Regular cardiac myocyte (primary cell): ENCODE measurements around the gene SERPINC1. TPM values are rescaled to one million over a fixed set of nuclear protein-coding genes. Genes with fewer than 3 reads are reported as not detected.

Experiments
- total RNA-seq: library from RNA; depleted of rRNA; stranded (reverse); fragments of >200 nt; gene quantifications from 2 replicates; pipeline ENCODE4 v1.2.3, GENCODE V29; 2014

The SERPINC1 gene
- total RNA-seq, result not detected in 2 replicates

GRCh38 chr1:173917149-173917548 is at the start of gene SERPINC1:
TSS of gene SERPINC1 (minus strand) at chr1:173917327. CDS start at chr1:173917259, 68 bp downstream.

DNA sequence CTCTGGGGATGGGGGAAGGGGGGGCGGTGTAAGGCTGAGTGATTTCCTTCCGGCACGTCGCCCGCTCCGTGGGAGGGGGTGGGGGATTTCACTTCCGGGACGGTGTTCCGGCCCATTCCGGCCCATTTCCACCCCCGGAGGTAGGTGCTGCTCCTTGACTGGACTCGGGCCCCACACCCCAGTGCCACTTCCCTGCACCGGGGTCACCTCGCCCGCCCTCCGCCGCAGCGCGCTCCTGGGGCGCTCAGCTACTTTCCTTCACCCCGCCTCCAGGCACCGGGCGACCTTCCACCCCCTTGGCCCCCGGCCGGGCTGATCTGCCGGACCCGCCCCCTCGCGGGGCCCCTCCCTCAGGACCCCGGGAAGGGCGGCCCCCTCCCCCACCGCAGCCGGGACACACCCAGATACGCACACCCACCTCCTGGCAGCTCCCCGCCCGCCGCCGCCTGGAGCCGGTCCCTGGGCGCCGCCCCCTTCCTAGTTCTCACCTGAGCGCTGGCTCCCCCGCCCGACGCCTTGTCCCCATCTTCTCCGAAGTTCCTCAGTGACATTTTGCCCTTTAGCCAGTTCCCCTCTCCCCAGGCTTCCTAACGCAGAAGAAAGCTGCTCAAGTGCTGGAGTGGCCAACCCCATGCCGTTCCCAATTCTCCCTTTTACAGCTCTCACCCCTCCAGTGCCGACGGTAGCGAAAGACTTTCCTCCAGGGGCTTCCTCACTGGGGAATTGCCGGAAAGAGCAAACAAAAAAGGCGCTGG is 48.7 kb downstream of the SERPINC1 start, which contains the start of gene ZBTB37:
TSS of gene ZBTB37 (plus strand) at position 115 of the 755 bp plus-strand sequence. CDS start 1,846 bp downstream, outside the sequence.

DNA sequence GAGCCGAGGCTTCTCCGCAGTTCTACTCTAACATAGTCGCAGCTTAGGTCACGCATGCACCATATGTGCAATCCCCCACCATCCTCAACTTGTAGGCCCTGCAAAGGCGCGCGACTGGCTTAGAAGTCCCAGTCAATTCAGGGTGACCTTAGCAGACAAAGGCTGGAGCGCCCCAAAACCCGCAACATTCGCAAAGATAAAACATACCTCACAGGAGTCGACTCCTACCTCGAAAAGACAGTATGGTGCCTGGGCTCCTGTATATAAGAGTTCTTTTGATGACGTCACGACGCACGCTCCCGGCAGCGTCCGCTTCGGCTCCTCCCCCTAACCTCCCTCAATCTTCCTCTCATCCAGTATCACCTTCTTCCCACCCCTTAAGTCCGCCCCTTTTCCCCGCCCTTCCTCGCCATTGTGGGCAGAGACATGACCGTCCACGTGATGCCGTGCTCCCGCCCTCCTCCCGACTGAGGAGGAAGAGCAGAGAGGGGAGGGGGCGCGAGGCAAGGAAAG is 49.3 kb downstream of the SERPINC1 start, which contains the start of gene GAS5:
TSS of gene GAS5 (minus strand) at position 237 of the 513 bp plus-strand sequence.

Other genes starting within 250 kb of the SERPINC1 start
- 0.28 and 0.38 TPM in 2 replicates for gene ANKRD45, start 247.5 kb downstream of the SERPINC1 start, total RNA-seq
- 38.3 and 49.9 TPM in 2 replicates for gene KLHL20, start 202.3 kb downstream of the SERPINC1 start, total RNA-seq
- gene DARS2, start 92.7 kb downstream of the SERPINC1 start, total RNA-seq, result 11.6 and 29.3 TPM in 2 replicates
- 9.6 and 28.0 TPM in 2 replicates for gene CENPL, start 92.4 kb downstream of the SERPINC1 start, total RNA-seq
- gene GAS5, start 49.3 kb downstream of the SERPINC1 start, total RNA-seq, result 418 and 636 TPM in 2 replicates
- gene ZBTB37, start 48.9 kb downstream of the SERPINC1 start, total RNA-seq, result 6.1 and 9.9 TPM in 2 replicates
- 13.5 and 14.2 TPM in 2 replicates for gene RC3H1, start 105.0 kb upstream of the SERPINC1 start, total RNA-seq
- gene RABGAP1L, start 242.2 kb upstream of the SERPINC1 start, total RNA-seq, result 21.7 and 36.1 TPM in 2 replicates